ENCODE measurements around the gene PPARG.

GRCh38 chr3:12405432-12406272 lies 116.8 kb downstream of the PPARG start:
- TF ChIP-seq POLR2AphosphoS5 (IDR thresholded peaks at IDR 0.05) (peak; percentile 8 to 85 (median 76)), CTCF (IDR thresholded peaks at IDR 0.05 in 8 of 11, conservative IDR thresholded peaks at IDR 0.05 in 3 of 11) (no peak), POLR2A (IDR thresholded peaks at IDR 0.05) (no peak)

All from spleen (tissue), 7 donors.